HFFc6 (cell line): ENCODE data around the gene SLC6A13. TPM values are rescaled to one million over a fixed set of nuclear protein-coding genes. Genes with fewer than 3 reads are reported as not detected.

Source experiments
- DNase-seq: peaks from one replicate; pipeline ENCODE4 v3.0.0-alpha.2; 2018
- H3K27ac Mint-ChIP-seq: 2 replicates; pipeline ENCODE4 v1.8.0; 2020; ENCODE audit warnings: mild to moderate bottlenecking, mixed read lengths
- H3K27me3 Mint-ChIP-seq: 2 replicates; pipeline ENCODE4 v1.8.0; 2021; ENCODE audit warnings: mild to moderate bottlenecking, moderate library complexity, mixed read lengths; ENCODE audit not compliant: insufficient read depth
- H3K36me3 Mint-ChIP-seq: 2 replicates; pipeline ENCODE4 v1.8.0; 2021; ENCODE audit warnings: low read depth, mixed read lengths
- H3K4me1 Mint-ChIP-seq: 2 replicates; pipeline ENCODE4 v1.8.0; 2020; ENCODE audit warnings: low read depth, mixed read lengths
- H3K4me3 Mint-ChIP-seq: 2 replicates; pipeline ENCODE4 v1.8.0; 2020; ENCODE audit warnings: mild to moderate bottlenecking, moderate library complexity, mixed read lengths
- H3K9me3 Mint-ChIP-seq: 2 replicates; pipeline ENCODE4 v1.8.0; 2020; ENCODE audit warnings: mild to moderate bottlenecking, mixed read lengths
- total RNA-seq, 6 experiments: library from RNA; stranded (reverse); fragmentation: NEBNext Ultra II Directional; extraction: Animal tissue kit (Norgen Biotek cat#: 25700); gene quantifications; 2 replicates in 1 of 6; 3 replicates in 5 of 6; pipeline ENCODE4 v1.2.3, GENCODE V29; 2021
- TF ChIP-seq, protein P1 (sequence below): fragments of 200-600 bp; sonication (generic); IDR thresholded peaks from 2 replicates; pipeline ENCODE4 v1.5.0; 2021; ENCODE audit warnings: antibody characterized with exemption, mild to moderate bottlenecking

The SLC6A13 gene
- total RNA-seq, 6 experiments from 2014 or later: not detected

DNA sequence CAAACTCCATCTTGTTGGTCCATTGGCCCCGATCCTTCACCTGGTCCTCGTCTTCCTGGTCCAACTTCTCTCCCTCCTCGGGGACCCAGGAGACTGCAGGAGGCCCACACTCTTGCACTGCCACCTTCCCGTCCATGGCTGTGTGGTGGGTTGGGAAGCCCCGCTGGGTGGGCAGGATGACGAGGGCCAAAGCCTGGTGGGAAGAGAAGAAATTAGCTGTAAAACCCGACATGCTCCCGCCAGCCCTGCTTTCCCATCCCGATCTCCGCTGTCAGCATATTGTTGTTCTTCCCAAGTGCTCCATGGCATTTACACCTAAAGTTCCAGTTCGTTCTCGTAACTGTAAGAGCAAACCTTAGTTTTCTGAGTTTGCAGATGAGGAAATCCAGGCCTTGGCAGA is 52.8 kb downstream of the SLC6A13 start:
- Mint-ChIP-seq H3K36me3 (no peaks in the 10 kb centered on the region), H3K27ac (no peak overlapping the region), H3K9me3 (no peaks in the 10 kb centered on the region), H3K27me3 (peaks cover 56% of the 10 kb centered on the region), H3K4me1 (peaks cover 6% of the 10 kb centered on the region), H3K4me3 (no peak overlapping the region)
- TF ChIP-seq, protein P1, sequence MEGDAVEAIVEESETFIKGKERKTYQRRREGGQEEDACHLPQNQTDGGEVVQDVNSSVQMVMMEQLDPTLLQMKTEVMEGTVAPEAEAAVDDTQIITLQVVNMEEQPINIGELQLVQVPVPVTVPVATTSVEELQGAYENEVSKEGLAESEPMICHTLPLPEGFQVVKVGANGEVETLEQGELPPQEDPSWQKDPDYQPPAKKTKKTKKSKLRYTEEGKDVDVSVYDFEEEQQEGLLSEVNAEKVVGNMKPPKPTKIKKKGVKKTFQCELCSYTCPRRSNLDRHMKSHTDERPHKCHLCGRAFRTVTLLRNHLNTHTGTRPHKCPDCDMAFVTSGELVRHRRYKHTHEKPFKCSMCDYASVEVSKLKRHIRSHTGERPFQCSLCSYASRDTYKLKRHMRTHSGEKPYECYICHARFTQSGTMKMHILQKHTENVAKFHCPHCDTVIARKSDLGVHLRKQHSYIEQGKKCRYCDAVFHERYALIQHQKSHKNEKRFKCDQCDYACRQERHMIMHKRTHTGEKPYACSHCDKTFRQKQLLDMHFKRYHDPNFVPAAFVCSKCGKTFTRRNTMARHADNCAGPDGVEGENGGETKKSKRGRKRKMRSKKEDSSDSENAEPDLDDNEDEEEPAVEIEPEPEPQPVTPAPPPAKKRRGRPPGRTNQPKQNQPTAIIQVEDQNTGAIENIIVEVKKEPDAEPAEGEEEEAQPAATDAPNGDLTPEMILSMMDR: no peak
- no peak for DNase-seq

DNA sequence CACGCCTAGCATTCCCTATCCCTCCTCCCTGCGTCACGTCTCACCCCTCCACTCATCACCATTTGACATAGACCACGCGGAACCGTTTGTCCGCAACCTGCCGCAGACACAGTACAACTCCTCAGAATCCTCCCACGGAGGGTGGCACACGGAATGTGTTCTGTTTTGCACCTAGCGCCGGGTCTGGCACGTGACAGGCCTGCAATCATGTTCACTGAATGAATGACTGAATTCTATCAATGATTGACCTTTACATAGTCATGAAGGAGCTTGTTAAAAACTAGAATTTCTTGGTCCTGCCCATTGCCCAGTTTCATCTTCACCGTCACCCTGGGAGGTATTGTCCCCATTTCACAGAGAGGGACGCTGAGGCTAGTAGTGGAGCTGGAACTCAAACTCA is 53.4 kb downstream of the SLC6A13 start:
- H3K9me3 Mint-ChIP-seq: no peaks in the 10 kb centered on the region
- no peak overlapping the region for H3K27ac Mint-ChIP-seq
- peaks cover 6% of the 10 kb centered on the region for H3K4me1 Mint-ChIP-seq
- peaks cover 55% of the 10 kb centered on the region for H3K27me3 Mint-ChIP-seq
- TF ChIP-seq, protein P1: no peak
- no peak overlapping the region for H3K4me3 Mint-ChIP-seq
- H3K36me3 Mint-ChIP-seq: no peaks in the 10 kb centered on the region
- no peak for DNase-seq

DNA sequence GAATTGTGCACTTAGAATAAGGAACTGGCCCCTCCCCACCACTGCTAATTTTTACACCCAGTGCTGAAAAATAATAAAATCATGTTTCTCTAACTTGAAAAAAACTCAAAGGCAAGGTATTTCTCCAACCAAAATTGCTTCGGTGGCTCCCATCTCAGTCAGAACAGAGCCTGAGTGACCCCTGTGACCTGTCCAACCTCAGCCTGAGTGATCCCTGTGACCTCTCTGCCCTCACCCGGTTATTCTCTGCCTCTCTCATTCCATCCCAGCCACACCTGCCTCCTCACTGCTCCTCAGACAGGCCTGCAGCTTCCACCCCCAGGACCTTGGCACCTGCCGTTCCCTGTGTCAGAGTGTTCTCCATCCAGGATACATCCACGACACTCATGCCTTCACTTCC is 53.8 kb downstream of the SLC6A13 start:
- Mint-ChIP-seq H3K36me3 (no peaks in the 10 kb centered on the region), H3K9me3 (no peaks in the 10 kb centered on the region), H3K27me3 (peaks cover 57% of the 10 kb centered on the region), H3K4me3 (no peak overlapping the region), H3K27ac (no peak overlapping the region), H3K4me1 (peaks cover 2% of the 10 kb centered on the region)
- TF ChIP-seq, protein P1: no peak
- no peak for DNase-seq

DNA sequence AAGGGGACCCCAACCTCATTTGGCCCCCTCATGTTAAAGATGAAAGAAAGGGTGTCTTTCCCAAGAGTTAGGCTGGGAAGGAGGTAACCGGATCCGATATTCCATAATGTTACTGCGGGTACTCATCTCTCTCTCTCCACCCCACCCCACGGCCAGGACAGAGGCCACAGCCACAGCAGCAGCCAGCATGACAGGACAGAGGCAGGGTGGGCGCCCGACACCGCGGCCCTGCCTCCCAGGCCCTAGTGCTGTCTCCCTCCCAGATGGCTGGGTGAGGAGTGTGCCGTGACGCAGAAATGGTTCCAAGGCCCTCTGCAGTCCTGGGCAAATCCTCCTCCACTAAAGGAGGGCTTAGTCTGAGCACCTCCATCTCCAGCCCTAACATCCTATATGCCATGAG is 54.8 kb downstream of the SLC6A13 start:
- TF ChIP-seq, protein P1: no peak
- no peaks in the 10 kb centered on the region for H3K9me3 Mint-ChIP-seq
- DNase-seq: no peak
- no peaks in the 10 kb centered on the region for H3K36me3 Mint-ChIP-seq
- H3K27me3 Mint-ChIP-seq: peaks cover 54% of the 10 kb centered on the region
- no peak overlapping the region for H3K4me3 Mint-ChIP-seq
- H3K4me1 Mint-ChIP-seq: no peaks in the 10 kb centered on the region
- H3K27ac Mint-ChIP-seq: no peak overlapping the region

DNA sequence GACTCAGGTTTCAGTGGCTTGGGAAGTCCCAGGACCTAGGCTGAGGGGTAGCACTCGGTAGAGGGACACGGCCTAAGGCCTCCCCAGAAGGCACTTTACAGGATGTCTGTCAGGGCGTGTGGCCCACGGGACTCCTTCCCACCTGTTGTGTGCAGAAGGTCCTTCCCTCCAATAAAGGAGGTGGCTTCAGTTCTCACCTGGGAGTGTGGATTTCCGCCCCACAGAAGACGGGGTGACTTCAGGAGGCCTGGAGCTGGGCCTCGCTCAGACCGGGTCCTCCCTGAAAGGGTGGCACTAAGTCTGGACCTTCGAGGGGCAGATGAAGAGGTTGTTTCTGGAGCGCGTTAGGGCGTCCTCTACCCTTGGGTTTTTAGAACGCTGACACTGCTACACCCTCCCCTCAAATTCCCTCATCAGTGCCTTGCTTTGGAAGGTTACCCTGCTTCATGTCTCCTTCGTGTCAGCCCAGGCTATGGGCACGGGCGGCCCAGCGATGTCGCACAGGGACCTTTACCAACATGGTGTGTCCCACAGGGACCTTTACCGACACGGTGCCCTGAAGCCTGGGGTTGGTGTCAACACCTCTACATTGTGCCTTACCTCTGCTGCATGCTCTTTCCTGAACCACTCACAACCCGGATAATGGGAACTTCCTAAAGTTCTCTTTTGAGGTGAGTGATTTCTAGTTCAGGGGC is 55.7 kb downstream of the SLC6A13 start:
- no peak overlapping the region for H3K4me3 Mint-ChIP-seq
- no peak for DNase-seq
- H3K9me3 Mint-ChIP-seq: no peaks in the 10 kb centered on the region
- no peaks in the 10 kb centered on the region for H3K36me3 Mint-ChIP-seq
- TF ChIP-seq, protein P1: no peak
- no peaks in the 10 kb centered on the region for H3K4me1 Mint-ChIP-seq
- no peak overlapping the region for H3K27ac Mint-ChIP-seq
- H3K27me3 Mint-ChIP-seq: peaks cover 60% of the 10 kb centered on the region

DNA sequence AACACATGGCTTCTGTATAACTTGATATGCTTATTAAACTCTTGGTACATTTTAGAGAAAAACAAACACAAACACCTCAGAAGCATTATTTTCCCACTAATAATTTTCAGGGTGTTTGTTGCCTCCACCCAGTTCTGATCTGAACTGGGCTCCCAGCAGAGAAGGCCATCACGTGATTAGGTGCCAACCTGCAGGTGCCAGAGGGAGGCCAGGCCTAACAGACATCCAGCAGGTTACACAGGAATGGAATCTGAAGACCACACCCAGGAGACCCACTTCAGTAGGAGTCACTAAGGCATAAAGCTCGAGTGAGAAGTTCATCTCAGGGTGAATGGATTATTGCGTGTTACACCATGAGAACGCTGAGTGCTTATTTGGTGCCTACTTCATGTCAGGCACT is 57.6 kb downstream of the SLC6A13 start:
- H3K9me3 Mint-ChIP-seq: no peaks in the 10 kb centered on the region
- no peaks in the 10 kb centered on the region for H3K4me1 Mint-ChIP-seq
- H3K36me3 Mint-ChIP-seq: no peaks in the 10 kb centered on the region
- no peak for DNase-seq
- H3K4me3 Mint-ChIP-seq: no peak overlapping the region
- H3K27ac Mint-ChIP-seq: no peak overlapping the region
- TF ChIP-seq, protein P1: no peak
- peaks cover 52% of the 10 kb centered on the region for H3K27me3 Mint-ChIP-seq
